ENCODE results near the gene ABLIM1.
A peak's percentile ranks its signal among the peaks of the same experiment; 100 is the strongest.

The ABLIM1 gene

GRCh38 chr10:114541797-114542160 is 116.3 kb downstream of the ABLIM1 start:
- DNase-seq: no peak

DNA sequence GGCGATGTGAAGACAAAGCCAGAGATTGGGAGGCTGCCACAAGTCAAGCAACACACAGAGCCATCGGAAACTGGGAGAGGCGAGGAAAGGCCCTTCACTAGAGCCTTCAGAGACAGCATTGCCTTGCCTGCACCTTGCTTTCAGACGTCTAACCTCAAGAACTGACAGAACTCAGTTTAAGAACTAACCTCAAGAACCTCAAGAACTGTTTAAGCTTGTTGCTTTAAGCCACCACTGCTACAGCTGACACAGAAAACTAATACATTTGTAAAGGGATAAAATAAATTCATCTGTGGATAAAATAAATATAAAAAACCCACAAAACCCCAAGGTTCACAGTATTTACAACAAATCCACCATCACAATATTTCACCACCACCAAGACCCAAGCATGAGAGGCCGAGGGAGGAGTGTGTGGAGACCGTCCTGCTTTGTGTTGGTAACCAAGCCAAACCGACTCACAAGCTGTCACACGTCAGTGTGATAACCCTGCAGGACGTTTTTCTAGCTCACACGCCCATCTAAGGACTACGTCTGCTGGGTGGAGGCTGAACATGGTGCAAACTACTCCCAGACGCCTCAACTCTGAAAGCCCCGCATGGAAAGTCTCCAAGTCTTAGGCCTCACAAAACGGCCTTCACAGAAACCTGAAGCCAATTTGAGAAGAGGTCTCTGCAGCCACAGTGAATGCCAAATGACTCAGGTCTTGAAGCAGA is 116.8 kb downstream of the ABLIM1 start:
- no peak for DNase-seq

DNA sequence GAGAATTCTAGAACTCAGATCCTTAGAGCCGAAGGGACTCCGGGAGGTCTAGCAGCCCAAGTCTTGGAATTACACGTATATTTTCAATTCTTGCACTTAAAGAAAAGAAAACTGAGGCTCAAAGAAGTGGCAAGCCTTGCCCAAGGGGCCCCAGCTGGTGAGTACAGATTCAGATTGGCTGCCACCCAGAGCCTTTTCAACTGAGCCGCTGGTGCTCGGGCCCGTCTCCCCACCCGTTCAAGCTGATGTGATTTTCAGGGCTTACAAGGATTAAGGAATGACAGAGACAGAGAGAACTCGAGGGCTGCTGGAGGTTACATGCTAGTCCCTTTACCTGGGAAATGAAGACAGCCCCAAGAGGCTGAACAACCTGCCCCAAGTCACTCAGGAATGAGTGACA is 117.8 kb downstream of the ABLIM1 start:
- DNase-seq: no peak

GRCh38 chr10:114539623-114540022 is 118.5 kb downstream of the ABLIM1 start:
- no peak for DNase-seq

GRCh38 chr10:114538181-114538906 is 119.7 kb downstream of the ABLIM1 start:
- DNase-seq: no peak

GRCh38 chr10:114537736-114538135 is 120.3 kb downstream of the ABLIM1 start:
- no peak for DNase-seq

GRCh38 chr10:114534571-114534981 is 123.5 kb downstream of the ABLIM1 start:
- DNase-seq: no peak

DNA sequence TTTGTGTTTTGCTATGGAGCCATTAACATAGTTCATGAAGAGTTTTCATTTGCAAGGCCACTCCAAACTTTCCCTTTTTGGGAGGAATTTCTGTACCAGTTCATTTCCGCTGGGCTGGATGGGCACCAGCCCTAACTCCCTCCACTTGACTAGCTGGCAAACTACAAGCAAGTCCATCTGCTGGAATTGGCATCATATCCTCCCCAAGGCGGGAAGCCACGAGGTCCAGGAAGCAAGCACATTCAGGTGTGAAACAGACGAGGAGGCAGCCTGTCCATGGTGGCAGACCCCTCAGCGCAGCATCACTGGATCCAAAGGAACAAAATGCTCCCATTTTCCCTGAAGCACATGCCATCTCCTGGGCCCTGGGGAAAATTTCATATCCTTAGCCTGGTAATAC is 125.8 kb downstream of the ABLIM1 start:
- no peak for DNase-seq

GRCh38 chr10:114526504-114527238 is 131.4 kb downstream of the ABLIM1 start:
- peak; percentile 75 for DNase-seq

- no peak for DNase-seq
These were observed 132.0 kb downstream of the ABLIM1 start for GRCh38 chr10:114526126-114526503.

GRCh38 chr10:114525368-114525949 is 132.6 kb downstream of the ABLIM1 start:
- no peak for DNase-seq

- DNase-seq: no peak
These were observed 134.2 kb downstream of the ABLIM1 start for GRCh38 chr10:114523876-114524275.

- DNase-seq: no peak
These were observed 136.8 kb downstream of the ABLIM1 start for GRCh38 chr10:114521255-114521654.

GRCh38 chr10:114520453-114520852 is 137.6 kb downstream of the ABLIM1 start:
- DNase-seq: no peak

DNA sequence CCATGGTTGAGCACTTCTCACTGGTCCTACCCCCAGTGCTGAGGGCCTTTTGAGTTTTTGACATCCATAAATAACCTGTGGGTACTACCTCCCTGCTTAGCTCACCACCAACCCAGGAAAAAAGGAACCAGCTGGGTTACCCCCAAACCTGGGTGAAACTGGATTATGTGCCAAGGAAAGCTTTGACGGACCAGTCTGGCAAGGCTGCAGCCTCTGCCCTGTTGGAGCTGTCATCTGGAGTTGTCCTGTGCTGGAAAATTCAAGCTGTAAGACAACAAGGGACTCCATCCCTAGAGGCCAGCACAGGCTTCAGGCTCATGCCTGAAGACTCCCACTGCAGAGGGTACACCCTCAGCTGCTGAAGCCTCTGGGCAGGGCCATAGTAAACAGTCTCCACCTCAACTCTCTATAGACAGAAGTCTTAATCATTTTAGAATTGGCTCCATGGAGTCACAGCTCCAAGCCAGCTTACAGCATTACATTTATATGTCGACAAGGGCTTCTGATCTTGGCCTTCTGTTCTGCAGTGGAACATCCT is 138.2 kb downstream of the ABLIM1 start:
- DNase-seq: no peak

DNA sequence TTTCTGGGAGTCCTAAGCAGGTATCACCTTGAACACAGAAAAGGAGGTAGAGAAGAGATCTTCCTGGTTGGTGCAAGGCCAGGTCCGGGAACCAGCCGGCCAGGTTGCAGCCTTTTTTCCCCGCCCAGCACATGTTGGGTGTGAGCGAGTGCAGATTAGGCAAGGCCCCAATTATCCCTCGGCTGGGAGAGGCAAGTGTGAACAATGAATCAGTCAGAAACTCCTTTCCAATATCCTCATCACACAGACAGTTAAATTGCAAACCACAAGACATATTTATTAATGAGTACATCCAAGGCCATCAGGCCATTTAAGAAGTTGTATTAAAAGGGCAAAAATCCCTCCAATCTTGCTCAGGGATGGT is 138.8 kb downstream of the ABLIM1 start:
- no peak for DNase-seq

GRCh38 chr10:114518401-114519305 is 139.4 kb downstream of the ABLIM1 start:
- no peak for DNase-seq

DNA sequence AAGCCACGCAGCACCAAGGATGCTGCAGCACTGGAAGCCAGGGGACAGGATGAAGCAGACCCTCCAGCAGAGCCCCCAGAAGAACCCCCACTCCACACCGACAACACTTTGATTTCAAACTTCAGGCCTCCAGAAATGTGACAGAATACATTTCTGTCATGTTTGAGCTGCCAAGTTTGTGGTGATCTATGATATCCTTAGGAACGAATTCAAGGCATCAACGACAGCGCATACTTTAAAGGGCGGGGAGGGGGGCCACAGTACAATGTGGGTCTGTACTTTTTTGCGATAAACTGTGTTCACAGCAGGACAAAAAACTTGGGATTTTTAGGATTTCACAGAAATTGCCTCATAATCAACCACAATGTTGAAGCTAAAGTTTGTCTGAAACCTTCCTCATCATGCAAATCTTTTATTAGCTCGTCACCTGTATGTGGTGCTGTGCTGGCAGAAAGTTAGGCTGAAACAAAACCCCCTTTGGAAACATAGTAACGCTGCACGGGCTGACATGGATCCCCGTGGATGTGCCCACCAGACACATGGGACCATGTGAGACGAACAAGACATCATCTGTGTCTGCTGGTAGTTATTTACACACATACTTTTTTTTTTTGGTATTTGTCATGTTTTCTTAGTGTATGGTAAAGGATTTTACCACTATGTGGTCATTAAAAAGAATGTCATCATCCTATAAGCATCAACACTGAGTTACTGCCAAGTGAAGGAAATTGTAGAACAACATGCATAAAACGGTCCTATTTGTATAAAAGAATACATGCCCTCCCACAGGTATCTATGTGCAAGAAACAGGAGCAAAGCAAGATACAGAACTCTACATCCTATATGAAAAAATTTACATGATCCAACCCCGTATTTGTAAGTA is 140.5 kb downstream of the ABLIM1 start:
- DNase-seq: no peak

DNA sequence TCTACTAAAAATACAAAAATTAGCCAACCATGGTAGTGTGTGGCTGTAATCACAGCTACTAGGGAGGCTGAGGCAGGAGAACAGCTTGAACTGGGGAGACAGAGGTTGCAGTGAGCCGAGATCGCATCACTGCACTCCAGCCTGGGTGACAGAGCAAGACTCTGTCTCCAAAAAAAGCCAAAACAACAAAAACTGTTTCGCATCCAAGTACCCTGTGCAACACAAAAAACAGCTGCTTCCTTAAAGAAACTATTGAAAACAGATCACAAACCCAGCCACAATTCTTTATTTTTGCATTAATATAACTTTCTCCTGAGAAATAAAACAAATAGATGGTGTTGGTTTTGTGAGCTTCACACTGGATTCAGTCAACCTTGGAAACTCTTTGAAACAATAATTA is 141.7 kb downstream of the ABLIM1 start:
- no peak for DNase-seq

DNA sequence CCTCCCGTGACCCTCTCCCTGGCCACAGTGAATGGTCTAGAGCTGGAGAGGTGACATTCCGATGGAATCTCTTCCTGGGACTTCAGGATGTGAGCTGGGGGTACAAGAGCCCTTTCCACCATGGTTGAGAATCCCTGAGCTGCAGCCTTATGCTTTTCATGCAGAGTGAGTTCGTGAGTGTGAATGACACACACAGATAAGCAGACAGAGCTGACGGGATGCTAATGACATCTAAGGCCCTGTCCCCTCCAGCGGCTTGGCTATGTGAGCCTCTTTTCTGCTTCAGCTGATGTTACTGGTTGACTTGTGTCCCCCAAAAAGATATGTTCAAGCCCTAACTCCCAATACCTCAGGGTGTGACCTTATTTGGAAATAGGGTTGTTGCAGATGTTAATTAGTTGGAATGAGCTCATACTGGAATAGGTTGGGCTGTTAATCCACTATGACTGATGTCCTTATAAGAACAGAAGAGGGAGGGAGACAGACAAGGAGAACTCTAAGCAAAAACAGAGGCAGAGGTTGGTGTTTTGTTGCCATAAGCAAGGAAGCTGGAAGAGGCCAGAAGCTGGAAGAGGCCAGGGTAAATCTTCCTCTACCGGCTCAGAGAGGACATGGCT is 142.7 kb downstream of the ABLIM1 start:
- no peak for DNase-seq

DNA sequence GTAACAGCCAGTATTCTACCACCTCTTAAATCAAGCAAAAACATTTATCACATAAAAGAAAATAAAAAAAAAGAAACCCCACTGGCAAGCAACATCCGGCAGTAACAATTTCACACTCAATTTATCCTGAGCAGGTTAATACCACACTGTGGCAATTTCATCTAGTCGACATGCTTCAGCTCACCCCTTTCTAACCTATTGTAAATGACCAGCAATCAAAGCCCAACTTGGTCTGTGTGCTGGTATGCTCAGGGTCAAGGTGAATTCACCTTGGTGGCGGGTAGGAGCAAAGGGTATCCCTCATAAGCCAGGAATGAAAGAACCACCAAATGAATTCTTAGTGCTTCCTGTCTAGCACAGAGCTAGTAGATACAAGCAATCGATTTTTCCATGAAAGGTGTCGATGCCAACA is 144.7 kb downstream of the ABLIM1 start:
- DNase-seq: no peak

Measured in NCI-H2227 treated with DMSO at 0.1 percent for 48 hours (cell line).